Heart right ventricle (tissue), 16 donors: ENCODE measurements around the gene EIF4E. TPM values are rescaled to one million over a fixed set of nuclear protein-coding genes. Genes with fewer than 3 reads are reported as not detected.
"Not testable (repeated sequence)": the region's sequence is repeated elsewhere in the genome, so short reads cannot be mapped to it uniquely, and the experiment has no call there.

ENCODE experiments used
- ATAC-seq, 8 donors: fragments of 200-7000 bp; cut with Tn5 transposase; one replicate each; pipeline ENCODE4 v1.9.1; 2020; ENCODE audit warnings: mild to moderate bottlenecking in 8 of 8, moderate library complexity in 8 of 8, moderate number of reproducible peaks in 1 of 8
- DNase-seq, 2 donors: peaks; one replicate each; pipeline ENCODE4 v3.0.0-alpha.2; 2020
- H3K27ac ChIP-seq, 10 donors: fragments of 200-600 bp; sonication (generic) in 2 of 10; one replicate each; pipeline versions ENCODE4 v1.5.0 to v1.8.0; 2020 to 2022; ENCODE audit warnings: mild to moderate bottlenecking in 3 of 10
- H3K27me3 ChIP-seq, 7 donors: fragments of 200-600 bp; one replicate each; pipeline ENCODE4 v1.8.0; 2021 to 2022; ENCODE audit warnings: mild to moderate bottlenecking in 2 of 7
- H3K36me3 ChIP-seq, 9 donors: fragments of 200-600 bp; sonication (generic) in 1 of 9; one replicate each; pipeline versions ENCODE4 v1.5.0 to v1.8.0; 2020 to 2022; ENCODE audit warnings: mild to moderate bottlenecking in 2 of 9
- H3K4me1 ChIP-seq, 9 donors: fragments of 200-600 bp; sonication (generic) in 1 of 9; one replicate each; pipeline versions ENCODE4 v1.5.0 to v1.8.0; 2020 to 2022; ENCODE audit warnings: mild to moderate bottlenecking in 4 of 9
- H3K4me3 ChIP-seq, 10 donors: fragments of 200-600 bp; sonication (generic) in 2 of 10; one replicate each; pipeline versions ENCODE4 v1.5.0 to v1.8.0; 2020 to 2022; ENCODE audit warnings: mild to moderate bottlenecking in 7 of 10, moderate library complexity in 2 of 10
- H3K9me3 ChIP-seq, 11 donors: fragments of 200-600 bp in 10 of 11; sonication (generic) in 2 of 11; one replicate each; pipeline versions ENCODE4 v1.5.0 to v1.8.0; 2013 to 2022; ENCODE audit warnings: mild to moderate bottlenecking in 2 of 11, control low read depth in 1 of 11, moderate library complexity in 1 of 11
- WGBS, 2 donors: extraction: QIAGEN DNeasy Blood & Tissue Kit; methylation state at CpG; one replicate each; pipeline ENCODE4 v1.1.7; 2013; ENCODE audit warnings: inconsistent platforms in 1 of 2; 5-methylcytosine and 5-hydroxymethylcytosine counted together
- intact Hi-C, 10 donors: fragments of 100-400 bp; cut with DNase I; formaldehyde crosslinking; loops; one replicate each; pipeline versions ENCODE4 v1.11.1 to v1.14.2; 2022
- polyA plus RNA-seq, 2 donors: library from polyadenylated mRNA; stranded (reverse); fragments of 200-250 nt; gene quantifications; one replicate each; pipeline ENCODE4 v1.2.3, GENCODE V29; 2013
- total RNA-seq, 10 donors: library from RNA; stranded (reverse); fragmentation: NEBNext Ultra II Directional in 3 of 10; extraction: Animal tissue kit (Norgen Biotek cat#: 25700) in 3 of 10; gene quantifications; one replicate each; pipeline versions ENCODE4 v1.2.1 to v1.2.4, GENCODE V29; 2021 to 2023
- TF ChIP-seq, protein P1 (sequence below), 9 donors: fragments of 200-600 bp; sonication (generic) in 2 of 9; IDR thresholded peaks; one replicate each; pipeline versions ENCODE4 v1.5.0 to v1.8.0; 2021 to 2022; ENCODE audit warnings: antibody characterized with exemption in 9 of 9, mild to moderate bottlenecking in 5 of 9, moderate library complexity in 1 of 9
- donor health status: Arrhythmogenic right ventricular cardiomyopathy.
- donor health status: ischemic (EF 13 %, LVEDD 7.1; RV severe dilation, severe dysfunction).
- donor health status: healthy with polysubstance abuse.
- donor health status: DM: no; HTN: yes; CAD: no.
- donor health status: DM: no; HTN: no; CAD: no.
- donor health status: ischemic (EF 25% LVEDD 6.9; RV normal size, moderate dysfunction).
- donor health status: ischemic (EF 25% LVEDD 5.7; RV mildly dilated, moderate dysfunction).
- donor health status: healthy.
- donor health status: DM: yes; HTN: yes; CAD: no.
- donor health status: Ischemic cardiomyopathy.
- donor health status: ischemic (EF 35%, LVEDD 5.7; RV mildly dilated, moderate dysfunction).
- donor health status: nonischemic (EF 11% LVEDD 7.7; RV severe dilation, severe dysfunction).
- donor health status: DM: yes; HTN: yes; CAD: no.
- donor health status: PGD.
- donor health status: ischemic (EF 29% LVEDD 5.4; RV normal size, mild dysfunction).
- donor health status: nonischemic (EF 23%, LVEDD 6.1; RV moderate dilation, normal function).

Gene EIF4E
- total and polyA plus RNA-seq, 12 donors = 5.3 to 70.4 (median 57.1) TPM

DNA sequence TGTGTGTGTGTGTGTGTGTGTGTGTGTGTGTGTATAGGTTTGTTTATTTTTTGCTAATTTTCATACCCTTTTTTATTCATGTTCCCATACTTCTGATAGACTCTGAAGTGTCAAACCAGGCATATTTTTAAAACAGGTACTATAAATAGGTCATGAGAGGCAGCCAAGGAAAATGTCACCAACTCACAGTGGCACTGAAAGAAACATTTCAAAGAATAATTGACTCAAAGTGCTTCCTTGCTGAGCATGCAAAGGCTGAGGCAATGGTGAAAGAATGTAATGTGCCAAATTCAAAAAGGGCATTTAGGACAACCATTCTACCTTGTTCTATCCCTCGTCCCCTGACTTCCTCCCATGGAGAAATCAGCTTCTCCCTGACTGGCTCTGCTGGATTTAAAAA, 95.5 kb downstream of the EIF4E start:
- Histone ChIP-seq H3K27me3 (no peaks in the 10 kb centered on the region), H3K4me3 (no peak overlapping the region), H3K27ac (peak overlapping the region; percentile 58 to 83 (median 74)), H3K4me1 (peaks cover 0 to 8% (median 0%) of the 10 kb centered on the region in 9 donors), H3K9me3 (no peaks in the 10 kb centered on the region), H3K36me3 (no peaks in the 10 kb centered on the region)
- ATAC-seq (peak; percentile 42 to 95 (median 88)), DNase-seq (peak in 1 of 2 donors; percentile 33)
- 46 to 55% methylated on average over 1 of the region's 1 CpG for WGBS, 2 donors
- TF ChIP-seq, protein P1, sequence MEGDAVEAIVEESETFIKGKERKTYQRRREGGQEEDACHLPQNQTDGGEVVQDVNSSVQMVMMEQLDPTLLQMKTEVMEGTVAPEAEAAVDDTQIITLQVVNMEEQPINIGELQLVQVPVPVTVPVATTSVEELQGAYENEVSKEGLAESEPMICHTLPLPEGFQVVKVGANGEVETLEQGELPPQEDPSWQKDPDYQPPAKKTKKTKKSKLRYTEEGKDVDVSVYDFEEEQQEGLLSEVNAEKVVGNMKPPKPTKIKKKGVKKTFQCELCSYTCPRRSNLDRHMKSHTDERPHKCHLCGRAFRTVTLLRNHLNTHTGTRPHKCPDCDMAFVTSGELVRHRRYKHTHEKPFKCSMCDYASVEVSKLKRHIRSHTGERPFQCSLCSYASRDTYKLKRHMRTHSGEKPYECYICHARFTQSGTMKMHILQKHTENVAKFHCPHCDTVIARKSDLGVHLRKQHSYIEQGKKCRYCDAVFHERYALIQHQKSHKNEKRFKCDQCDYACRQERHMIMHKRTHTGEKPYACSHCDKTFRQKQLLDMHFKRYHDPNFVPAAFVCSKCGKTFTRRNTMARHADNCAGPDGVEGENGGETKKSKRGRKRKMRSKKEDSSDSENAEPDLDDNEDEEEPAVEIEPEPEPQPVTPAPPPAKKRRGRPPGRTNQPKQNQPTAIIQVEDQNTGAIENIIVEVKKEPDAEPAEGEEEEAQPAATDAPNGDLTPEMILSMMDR (IDR thresholded peaks at IDR 0.05) = no peak
- intact Hi-C loops = loop anchor here in 1 of 10 donors (10.0 kb wide), 1 partner anchor 369 kb away; no protein-coding TSS in a partner anchor

DNA sequence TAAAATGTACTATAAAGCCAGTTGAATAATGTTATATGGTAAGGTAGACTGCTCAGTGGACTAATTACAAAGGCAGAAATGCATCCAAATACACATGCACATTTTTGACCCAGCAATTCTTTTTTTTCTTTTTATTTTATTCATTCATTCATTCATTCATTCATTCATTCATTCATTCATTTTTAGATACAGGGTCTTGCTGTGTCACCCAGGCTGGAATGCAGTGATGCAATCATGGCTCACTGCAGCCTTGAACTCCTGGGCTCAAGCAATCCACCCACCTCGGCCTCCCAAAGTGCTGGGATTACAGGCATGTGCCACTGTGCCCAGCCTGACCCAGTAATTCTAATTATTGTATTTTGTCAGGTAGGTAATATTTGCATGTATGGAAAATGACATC, 97.9 kb downstream of the EIF4E start:
- intact Hi-C loops = loop anchor here in 1 of 10 donors (10.0 kb wide), 1 partner anchor 366 kb away; no protein-coding TSS in a partner anchor
- not testable (repeated sequence) for H3K4me3 ChIP-seq, H3K27ac ChIP-seq, ATAC-seq, H3K4me1 ChIP-seq, H3K36me3 ChIP-seq, DNase-seq, H3K9me3 ChIP-seq, H3K27me3 ChIP-seq
- 92 to 96% methylated on average over 1 of the region's 1 CpG for WGBS, 2 donors

Other genes starting within 250 kb of the EIF4E start
- gene METAP1, start 66.6 kb upstream of the EIF4E start, total RNA-seq = 10 to 100 TPM; 54.2 to 79.7 (median 60.9) TPM
- gene METAP1, start 66.6 kb upstream of the EIF4E start, polyA plus RNA-seq = 10 to 100 TPM; 37.7 to 43.5 TPM
- 100 to 1,000 TPM; 150 to 254 (median 204) TPM for gene ADH5, start 159.7 kb upstream of the EIF4E start, total RNA-seq
- gene ADH5, start 159.7 kb upstream of the EIF4E start, polyA plus RNA-seq = 100 to 1,000 TPM in 1 of 2 donors, 10 to 100 TPM in 1; 62.3 to 109 TPM
- gene ADH4, start 215.2 kb upstream of the EIF4E start, total RNA-seq = not detected
- under 1 TPM in 1 of 2 donors, not detected in 1; 0.04 TPM for gene ADH4, start 215.2 kb upstream of the EIF4E start, polyA plus RNA-seq